HEK293T (cell line): ENCODE results near the gene CNGA3.

Source experiments
- CTCF ChIA-PET: fragments of 350-600 bp; formaldehyde crosslinking; extraction: SDS; loops from one replicate; lab custom pipeline; 2021; ENCODE audit warnings: antibody characterized with exemption, inconsistent platforms; lab: Yijun Ruan, JAX
- POLR2A ChIA-PET: fragments of 350-600 bp; formaldehyde crosslinking; extraction: SDS; loops from one replicate; lab custom pipeline; 2020; ENCODE audit warnings: antibody characterized with exemption, inconsistent platforms; lab: Yijun Ruan, JAX
- DNase-seq: peaks from one replicate; pipeline ENCODE4 v3.0.0; 2012; ENCODE audit warnings: mixed read lengths; ENCODE audit errors: extremely low spot score
- ARNT ChIP-seq: fragments of 450-650 bp; IDR thresholded peaks from 2 replicates; pipeline ENCODE4 v1.6.1; 2017; ENCODE audit warnings: mild to moderate bottlenecking
- BHLHE40 ChIP-seq: fragments of 450-650 bp; IDR thresholded peaks from 2 replicates; pipeline ENCODE4 v1.6.1; 2016; ENCODE audit warnings: mild to moderate bottlenecking, moderate library complexity, borderline replicate concordance
- CTBP1 ChIP-seq: fragments of 450-650 bp; IDR thresholded peaks from 2 replicates; pipeline ENCODE4 v1.6.1; 2016; ENCODE audit warnings: borderline replicate concordance
- ELF4 ChIP-seq: fragments of 450-650 bp; IDR thresholded peaks from 2 replicates; pipeline ENCODE4 v1.6.1; 2017; ENCODE audit warnings: antibody characterized with exemption
- FOXA1 ChIP-seq: fragments of 450-650 bp; IDR thresholded peaks from 2 replicates; pipeline ENCODE4 v1.6.1; 2016; ENCODE audit warnings: mild to moderate bottlenecking
- FOXK2 ChIP-seq: fragments of 450-650 bp; IDR thresholded peaks from 2 replicates; pipeline ENCODE4 v1.6.1; 2016; ENCODE audit warnings: mild to moderate bottlenecking
- FOXM1 ChIP-seq: fragments of 450-650 bp; IDR thresholded peaks from 2 replicates; pipeline ENCODE4 v1.6.1; 2017; ENCODE audit warnings: mild to moderate bottlenecking, borderline replicate concordance
- HDGF ChIP-seq: fragments of 450-650 bp; IDR thresholded peaks from 2 replicates; pipeline ENCODE4 v1.6.1; 2017; ENCODE audit warnings: antibody characterized with exemption, borderline replicate concordance
- L3MBTL2 ChIP-seq: fragments of 450-650 bp; conservative IDR thresholded peaks from 2 replicates; pipeline ENCODE4 v1.6.1; 2016; ENCODE audit warnings: mild to moderate bottlenecking
- LEF1 ChIP-seq: fragments of 450-650 bp; IDR thresholded peaks from 2 replicates; pipeline ENCODE4 v1.6.1; 2017; ENCODE audit warnings: mild to moderate bottlenecking, borderline replicate concordance
- NFRKB ChIP-seq: fragments of 450-650 bp; IDR thresholded peaks from 2 replicates; pipeline ENCODE4 v1.6.1; 2016; ENCODE audit warnings: mild to moderate bottlenecking, moderate library complexity
- PKNOX1 ChIP-seq: fragments of 450-650 bp; IDR thresholded peaks from 2 replicates; pipeline ENCODE4 v1.6.1; 2016
- SP1 ChIP-seq: fragments of 450-650 bp; IDR thresholded peaks from 2 replicates; pipeline ENCODE4 v1.6.1; 2017
- SUZ12 ChIP-seq: fragments of 450-650 bp; IDR thresholded peaks from 2 replicates; pipeline ENCODE4 v1.6.1; 2016; ENCODE audit warnings: mild to moderate bottlenecking
- TARDBP ChIP-seq: fragments of 450-650 bp; IDR thresholded peaks from 2 replicates; pipeline ENCODE4 v1.6.1; 2016
- ZNF384 ChIP-seq: fragments of 450-650 bp; IDR thresholded peaks from 2 replicates; pipeline ENCODE4 v1.6.1; 2016

CNGA3 gene

GRCh38 chr2:98335271-98335670, 11.0 kb upstream of the CNGA3 start:
- ChIA-PET POLR2A (no interaction called here), CTCF (no interaction called here)
- TF ChIP-seq FOXM1 (no peak), SP1 (no peak), ARNT (no peak), ELF4 (no peak), BHLHE40 (no peak), FOXK2 (no peak), LEF1 (no peak), ZNF384 (no peak)
- DNase-seq: no peak

GRCh38 chr2:98341241-98341640, 5.0 kb upstream of the CNGA3 start:
- no peak for TF ChIP-seq LEF1
- TF ChIP-seq ZNF384: no peak
- TF ChIP-seq CTBP1: no peak
- TF ChIP-seq SUZ12: no peak
- no peak for TF ChIP-seq NFRKB
- TF ChIP-seq TARDBP: no peak
- no peak for TF ChIP-seq FOXA1
- TF ChIP-seq BHLHE40: no peak
- TF ChIP-seq FOXM1: no peak
- no peak for TF ChIP-seq ELF4
- TF ChIP-seq HDGF: no peak
- ChIA-PET POLR2A (no interaction called here), CTCF (no interaction called here)
- no peak for DNase-seq

GRCh38 chr2:98343285-98343684, 3.0 kb upstream of the CNGA3 start:
- POLR2A ChIA-PET: no interaction called here
- no peak for TF ChIP-seq FOXA1
- TF ChIP-seq PKNOX1: no peak
- no peak for TF ChIP-seq L3MBTL2
- TF ChIP-seq TARDBP: no peak
- CTCF ChIA-PET: no interaction called here
- DNase-seq: no peak

GRCh38 chr2:98347298-98348065, 1.2 kb downstream of the CNGA3 start:
- CTCF ChIA-PET: interaction anchor here (0.6 kb wide), 1 partner anchor 793 kb away, joined by 4 read pairs; no protein-coding TSS in a partner anchor
- TF ChIP-seq SUZ12 (no peak), PKNOX1 (no peak), FOXM1 (no peak), HDGF (no peak), BHLHE40 (no peak), FOXK2 (no peak), ARNT (no peak), ZNF384 (no peak), CTBP1 (no peak), LEF1 (no peak), NFRKB (no peak), TARDBP (no peak), FOXA1 (no peak), L3MBTL2 (no peak), SP1 (no peak), ELF4 (no peak)
- DNase-seq: no peak
- POLR2A ChIA-PET: no interaction called here

- ChIA-PET POLR2A (no interaction called here), CTCF (interaction anchor here (0.6 kb wide), 1 partner anchor 792 kb away, joined by 4 read pairs; no protein-coding TSS in a partner anchor)
- no peak for DNase-seq
- TF ChIP-seq FOXA1 (no peak), ZNF384 (no peak), LEF1 (no peak), SP1 (no peak), BHLHE40 (no peak), FOXK2 (no peak), FOXM1 (no peak), HDGF (no peak), L3MBTL2 (no peak), ELF4 (no peak), TARDBP (no peak), NFRKB (no peak), PKNOX1 (no peak), SUZ12 (no peak), CTBP1 (no peak), ARNT (no peak)
Observed at GRCh38 chr2:98348066-98348561, 1.9 kb downstream of the CNGA3 start.

GRCh38 chr2:98350411-98350810, 4.2 kb downstream of the CNGA3 start:
- CTCF ChIA-PET: no interaction called here
- DNase-seq: no peak
- no peak for TF ChIP-seq PKNOX1
- no peak for TF ChIP-seq TARDBP
- no peak for TF ChIP-seq ZNF384
- no peak for TF ChIP-seq SUZ12
- TF ChIP-seq NFRKB: no peak
- TF ChIP-seq BHLHE40: no peak
- TF ChIP-seq CTBP1: no peak
- no peak for TF ChIP-seq L3MBTL2
- TF ChIP-seq FOXK2: no peak
- TF ChIP-seq ARNT: no peak
- POLR2A ChIA-PET: no interaction called here
